ENCODE results near the gene NEFH.

GRCh38 chr22:29483254-29483653 lies 3.2 kb downstream of the NEFH start:
- no peak for TF ChIP-seq CTCF (IDR thresholded peaks at IDR 0.05)
- TF ChIP-seq POLR2A (IDR thresholded peaks at IDR 0.05) = no peak
- TF ChIP-seq EP300 (IDR thresholded peaks at IDR 0.05; ENCODE audit: low read depth) = no peak
- TF ChIP-seq POLR2AphosphoS5 (IDR thresholded peaks at IDR 0.05) = no peak

Data from transverse colon (tissue), 4 donors.